Measurements from ENCODE around the gene PCSK4. TPM values are rescaled to one million over a fixed set of nuclear protein-coding genes. Genes with fewer than 3 reads are reported as not detected.

Gene PCSK4
- total and polyA plus RNA-seq, 2 of the 13 experiments (the other 11 are each of a cell fraction or from before 2014, with no cell fraction given): 2.0 to 2.7 TPM

DNA sequence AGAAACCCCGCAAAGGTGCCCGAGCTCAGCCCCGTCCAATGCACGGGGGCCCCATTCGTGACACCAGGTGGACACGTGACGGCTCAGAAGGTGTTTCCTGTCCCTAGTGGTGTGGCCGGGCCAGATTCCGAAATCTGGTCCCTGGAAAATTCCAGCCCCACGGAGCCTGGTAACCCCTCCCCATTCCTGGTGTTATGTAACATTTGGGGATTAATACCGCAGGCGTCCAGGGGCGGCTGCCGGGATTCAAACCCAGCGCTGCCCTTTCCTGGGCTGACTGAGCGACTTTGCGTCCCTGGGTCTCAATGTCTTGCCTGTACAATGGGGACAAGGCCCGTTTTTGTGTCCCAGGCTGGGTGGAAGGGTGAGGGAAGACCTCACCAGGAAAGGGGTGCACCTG is 32.7 kb upstream of the PCSK4 start (continued):
- TF ChIP-seq ZNF660 (CRISPR knock-in tag; IDR thresholded peaks at IDR 0.05; ENCODE audit: borderline replicate concordance, low read depth) (no peak), ZNF260 (CRISPR knock-in tag; IDR thresholded peaks at IDR 0.05; ENCODE audit: borderline replicate concordance, low read depth) (no peak), HNRNPL (IDR thresholded peaks at IDR 0.05; ENCODE audit: low read depth, low read length) (no peak), NCOA2 (CRISPR knock-in tag; IDR thresholded peaks at IDR 0.05) (no peak), SRSF9 (IDR thresholded peaks at IDR 0.05; ENCODE audit: borderline replicate concordance, insufficient read depth, low read depth, low read length, poor library complexity, severe bottlenecking) (no peak), NONO (IDR thresholded peaks at IDR 0.05) (no peak), NONO (CRISPR knock-in tag; conservative IDR thresholded peaks at IDR 0.05) (no peak), ZNF629 (CRISPR knock-in tag; conservative IDR thresholded peaks at IDR 0.05) (peak; percentile 86), NAIF1 (CRISPR knock-in tag; IDR thresholded peaks at IDR 0.05; ENCODE audit: borderline replicate concordance) (no peak), ZNF317 (CRISPR knock-in tag; IDR thresholded peaks at IDR 0.05) (no peak), IKZF1 (IDR thresholded peaks at IDR 0.05) (no peak), ZNF567 (CRISPR knock-in tag; IDR thresholded peaks at IDR 0.05; ENCODE audit: borderline replicate concordance) (no peak), ZNF563 (CRISPR knock-in tag; IDR thresholded peaks at IDR 0.05) (no peak), ZNF550 (CRISPR knock-in tag; IDR thresholded peaks at IDR 0.05; ENCODE audit: borderline replicate concordance) (no peak), RNF2 (conservative IDR thresholded peaks at IDR 0.05; ENCODE audit: low read depth) (no peak)
- TF ChIP-seq, protein P1, sequence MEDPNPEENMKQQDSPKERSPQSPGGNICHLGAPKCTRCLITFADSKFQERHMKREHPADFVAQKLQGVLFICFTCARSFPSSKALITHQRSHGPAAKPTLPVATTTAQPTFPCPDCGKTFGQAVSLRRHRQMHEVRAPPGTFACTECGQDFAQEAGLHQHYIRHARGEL (CRISPR knock-in tag; IDR thresholded peaks at IDR 0.05): no peak
- TF ChIP-seq, protein P2, sequence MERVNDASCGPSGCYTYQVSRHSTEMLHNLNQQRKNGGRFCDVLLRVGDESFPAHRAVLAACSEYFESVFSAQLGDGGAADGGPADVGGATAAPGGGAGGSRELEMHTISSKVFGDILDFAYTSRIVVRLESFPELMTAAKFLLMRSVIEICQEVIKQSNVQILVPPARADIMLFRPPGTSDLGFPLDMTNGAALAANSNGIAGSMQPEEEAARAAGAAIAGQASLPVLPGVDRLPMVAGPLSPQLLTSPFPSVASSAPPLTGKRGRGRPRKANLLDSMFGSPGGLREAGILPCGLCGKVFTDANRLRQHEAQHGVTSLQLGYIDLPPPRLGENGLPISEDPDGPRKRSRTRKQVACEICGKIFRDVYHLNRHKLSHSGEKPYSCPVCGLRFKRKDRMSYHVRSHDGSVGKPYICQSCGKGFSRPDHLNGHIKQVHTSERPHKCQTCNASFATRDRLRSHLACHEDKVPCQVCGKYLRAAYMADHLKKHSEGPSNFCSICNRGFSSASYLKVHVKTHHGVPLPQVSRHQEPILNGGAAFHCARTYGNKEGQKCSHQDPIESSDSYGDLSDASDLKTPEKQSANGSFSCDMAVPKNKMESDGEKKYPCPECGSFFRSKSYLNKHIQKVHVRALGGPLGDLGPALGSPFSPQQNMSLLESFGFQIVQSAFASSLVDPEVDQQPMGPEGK (CRISPR knock-in tag; IDR thresholded peaks at IDR 0.05): 0 out of 2 replicates have a peak, but pooled peaks have one; percentile 27
- TF ChIP-seq, protein P3, sequence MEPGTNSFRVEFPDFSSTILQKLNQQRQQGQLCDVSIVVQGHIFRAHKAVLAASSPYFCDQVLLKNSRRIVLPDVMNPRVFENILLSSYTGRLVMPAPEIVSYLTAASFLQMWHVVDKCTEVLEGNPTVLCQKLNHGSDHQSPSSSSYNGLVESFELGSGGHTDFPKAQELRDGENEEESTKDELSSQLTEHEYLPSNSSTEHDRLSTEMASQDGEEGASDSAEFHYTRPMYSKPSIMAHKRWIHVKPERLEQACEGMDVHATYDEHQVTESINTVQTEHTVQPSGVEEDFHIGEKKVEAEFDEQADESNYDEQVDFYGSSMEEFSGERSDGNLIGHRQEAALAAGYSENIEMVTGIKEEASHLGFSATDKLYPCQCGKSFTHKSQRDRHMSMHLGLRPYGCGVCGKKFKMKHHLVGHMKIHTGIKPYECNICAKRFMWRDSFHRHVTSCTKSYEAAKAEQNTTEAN (CRISPR knock-in tag; conservative IDR thresholded peaks at IDR 0.05): no peak
- TF ChIP-seq, protein P4, sequence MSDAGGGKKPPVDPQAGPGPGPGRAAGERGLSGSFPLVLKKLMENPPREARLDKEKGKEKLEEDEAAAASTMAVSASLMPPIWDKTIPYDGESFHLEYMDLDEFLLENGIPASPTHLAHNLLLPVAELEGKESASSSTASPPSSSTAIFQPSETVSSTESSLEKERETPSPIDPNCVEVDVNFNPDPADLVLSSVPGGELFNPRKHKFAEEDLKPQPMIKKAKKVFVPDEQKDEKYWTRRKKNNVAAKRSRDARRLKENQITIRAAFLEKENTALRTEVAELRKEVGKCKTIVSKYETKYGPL (CRISPR knock-in tag; IDR thresholded peaks at IDR 0.05): peak; percentile 71; the same call in 1 of the 2 replicates
- TF ChIP-seq, protein P5, sequence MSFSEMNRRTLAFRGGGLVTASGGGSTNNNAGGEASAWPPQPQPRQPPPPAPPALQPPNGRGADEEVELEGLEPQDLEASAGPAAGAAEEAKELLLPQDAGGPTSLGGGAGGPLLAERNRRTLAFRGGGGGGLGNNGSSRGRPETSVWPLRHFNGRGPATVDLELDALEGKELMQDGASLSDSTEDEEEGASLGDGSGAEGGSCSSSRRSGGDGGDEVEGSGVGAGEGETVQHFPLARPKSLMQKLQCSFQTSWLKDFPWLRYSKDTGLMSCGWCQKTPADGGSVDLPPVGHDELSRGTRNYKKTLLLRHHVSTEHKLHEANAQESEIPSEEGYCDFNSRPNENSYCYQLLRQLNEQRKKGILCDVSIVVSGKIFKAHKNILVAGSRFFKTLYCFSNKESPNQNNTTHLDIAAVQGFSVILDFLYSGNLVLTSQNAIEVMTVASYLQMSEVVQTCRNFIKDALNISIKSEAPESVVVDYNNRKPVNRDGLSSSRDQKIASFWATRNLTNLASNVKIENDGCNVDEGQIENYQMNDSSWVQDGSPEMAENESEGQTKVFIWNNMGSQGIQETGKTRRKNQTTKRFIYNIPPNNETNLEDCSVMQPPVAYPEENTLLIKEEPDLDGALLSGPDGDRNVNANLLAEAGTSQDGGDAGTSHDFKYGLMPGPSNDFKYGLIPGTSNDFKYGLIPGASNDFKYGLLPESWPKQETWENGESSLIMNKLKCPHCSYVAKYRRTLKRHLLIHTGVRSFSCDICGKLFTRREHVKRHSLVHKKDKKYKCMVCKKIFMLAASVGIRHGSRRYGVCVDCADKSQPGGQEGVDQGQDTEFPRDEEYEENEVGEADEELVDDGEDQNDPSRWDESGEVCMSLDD (CRISPR knock-in tag; IDR thresholded peaks at IDR 0.05; ENCODE audit: borderline replicate concordance): no peak
- TF ChIP-seq, protein P6, sequence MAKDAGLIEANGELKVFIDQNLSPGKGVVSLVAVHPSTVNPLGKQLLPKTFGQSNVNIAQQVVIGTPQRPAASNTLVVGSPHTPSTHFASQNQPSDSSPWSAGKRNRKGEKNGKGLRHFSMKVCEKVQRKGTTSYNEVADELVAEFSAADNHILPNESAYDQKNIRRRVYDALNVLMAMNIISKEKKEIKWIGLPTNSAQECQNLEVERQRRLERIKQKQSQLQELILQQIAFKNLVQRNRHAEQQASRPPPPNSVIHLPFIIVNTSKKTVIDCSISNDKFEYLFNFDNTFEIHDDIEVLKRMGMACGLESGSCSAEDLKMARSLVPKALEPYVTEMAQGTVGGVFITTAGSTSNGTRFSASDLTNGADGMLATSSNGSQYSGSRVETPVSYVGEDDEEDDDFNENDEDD (CRISPR knock-in tag; IDR thresholded peaks at IDR 0.05; ENCODE audit: borderline replicate concordance): no peak

Measured in HepG2 (cell line).